Kidney tubule cell (primary cell): ENCODE data around the gene WDR4.
"Not testable (repeated sequence)": the region's sequence is repeated elsewhere in the genome, so short reads cannot be mapped to it uniquely, and the experiment has no call there.

ENCODE experiments used
- DNase-seq: peaks from one replicate; pipeline ENCODE4 v3.0.0-alpha.2; 2018; ENCODE audit warnings: low spot score

The WDR4 gene

GRCh38 chr21:42878993-42879787 lies at the start of gene WDR4:
Gene WDR4, minus strand, starts transcription at chr21:42879539. Its CDS starts 44 bp downstream, at chr21:42879495.
- DNase-seq = peak; percentile 98

GRCh38 chr21:42927474-42928200 lies 48.3 kb upstream of the WDR4 start:
- DNase-seq = not testable (repeated sequence)

GRCh38 chr21:42925114-42925926 lies 46.0 kb upstream of the WDR4 start, which contains the start of gene ERVH48-1:
Gene ERVH48-1, minus strand, starts transcription at chr21:42925630. Its CDS starts 6,624 bp downstream, at chr21:42919006.
- DNase-seq = no peak

GRCh38 chr21:42924433-42924751 lies 45.1 kb upstream of the WDR4 start:
- no peak for DNase-seq

GRCh38 chr21:42923553-42924432 lies 44.5 kb upstream of the WDR4 start:
- peak; percentile 91 for DNase-seq

- DNase-seq = no peak
Observed at GRCh38 chr21:42922918-42923317, 43.6 kb upstream of the WDR4 start.

GRCh38 chr21:42921927-42922326 lies 42.6 kb upstream of the WDR4 start:
- no peak for DNase-seq

- DNase-seq = no peak
Observed at GRCh38 chr21:42918291-42918690, 39.0 kb upstream of the WDR4 start.

- DNase-seq = peak; percentile 23
Observed at GRCh38 chr21:42913476-42913875, 34.1 kb upstream of the WDR4 start.

GRCh38 chr21:42911920-42912319 lies 32.6 kb upstream of the WDR4 start:
- not testable (repeated sequence) for DNase-seq

GRCh38 chr21:42908484-42908883 lies 29.1 kb upstream of the WDR4 start:
- DNase-seq = peak; percentile 32

- no peak for DNase-seq
Observed at GRCh38 chr21:42906233-42906632, 26.9 kb upstream of the WDR4 start.

GRCh38 chr21:42905195-42905594 lies 25.9 kb upstream of the WDR4 start:
- no peak for DNase-seq

- DNase-seq = no peak
Observed at GRCh38 chr21:42903817-42904216, 24.5 kb upstream of the WDR4 start.

GRCh38 chr21:42900446-42900845 lies 21.1 kb upstream of the WDR4 start:
- DNase-seq = no peak

- DNase-seq = peak; percentile 99
Observed at GRCh38 chr21:42892931-42893755, 13.8 kb upstream of the WDR4 start, which contains the start of gene NDUFV3. Gene NDUFV3, plus strand, starts transcription at chr21:42893309. Its CDS starts 25 bp downstream, at chr21:42893334.

- no peak for DNase-seq
Observed at GRCh38 chr21:42892582-42892930, 13.2 kb upstream of the WDR4 start.

- DNase-seq = no peak
Observed at GRCh38 chr21:42887326-42887725, 8.0 kb upstream of the WDR4 start.

- DNase-seq = peak; percentile 7
Observed at GRCh38 chr21:42883921-42884320, 4.6 kb upstream of the WDR4 start.

GRCh38 chr21:42880352-42880751 lies 1.0 kb upstream of the WDR4 start:
- no peak for DNase-seq

GRCh38 chr21:42878678-42878992 lies 704 bp downstream of the WDR4 start:
- no peak for DNase-seq
